ENCODE data around the gene USP13. TPM values are rescaled to one million over a fixed set of nuclear protein-coding genes. Genes with fewer than 3 reads are reported as not detected.
A peak's percentile ranks its signal among the peaks of the same experiment; 100 is the strongest.

The USP13 gene
- total and polyA plus RNA-seq, 2 of the 4 experiments (the other 2 are of a cell fraction) = 9.2 to 18.1 TPM

DNA sequence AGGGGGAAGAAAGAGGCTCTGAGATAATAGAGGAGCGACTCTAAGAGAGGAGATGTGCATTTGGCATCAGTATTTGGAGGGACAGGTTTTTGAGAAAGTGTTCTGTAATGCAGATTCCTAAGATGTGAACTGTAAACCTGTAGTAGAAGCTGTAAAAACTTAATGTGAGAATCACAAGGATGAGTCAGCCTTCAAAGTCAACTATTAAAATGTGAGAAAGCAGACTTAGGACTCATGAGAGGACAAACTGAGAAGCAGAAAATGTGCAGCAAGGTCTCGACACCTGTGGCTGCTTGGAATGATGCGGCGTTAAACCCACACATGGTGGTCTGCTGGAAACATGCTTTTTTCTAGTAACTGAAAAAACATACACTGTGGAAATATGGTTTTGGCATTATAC lies 36.0 kb downstream of the USP13 start:
- Histone ChIP-seq H3K4ac (ENCODE audit: low read depth, low read length) (no peak overlapping the region), H2AK9ac (replicated peaks; ENCODE audit: low read depth, low read length, poor library complexity) (no peak overlapping the region), H3K9ac (ENCODE audit: low read depth, low read length) (no peak overlapping the region), H3K23ac (ENCODE audit: low read depth, low read length) (peak overlapping the region; percentile 52; the same call in 1 of the 2 replicates), H3K14ac (replicated peaks; ENCODE audit: low read depth, low read length) (no peak overlapping the region), H3K4me1 (ENCODE audit: control insufficient read depth, insufficient read depth, low read length) (peaks cover 4% of the 10 kb centered on the region), H4K8ac (ENCODE audit: low read depth in 2 of 2, low read length in 2 of 2) (no peak overlapping the region), H3K4me2 (ENCODE audit: low read depth, low read length) (no peak overlapping the region), H3K36me3 (ENCODE audit: control insufficient read depth, insufficient read depth, low read length) (peaks cover 4% of the 10 kb centered on the region), H2BK5ac (ENCODE audit: low read depth, low read length, poor library complexity, severe bottlenecking) (no peak overlapping the region), H2BK15ac (ENCODE audit: low read depth, low read length) (no peak overlapping the region), H4K20me1 (ENCODE audit: insufficient read depth, low read length) (no peaks in the 10 kb centered on the region), H2BK120ac (ENCODE audit: low read depth, low read length) (no peak overlapping the region), H3K18ac (ENCODE audit: low read depth, low read length) (no peak overlapping the region), H3K56ac (ENCODE audit: extremely low read depth, insufficient read depth, low read length) (no peak overlapping the region), H3K9me3 (ENCODE audit: control insufficient read depth, insufficient read depth, low read length) (no peaks in the 10 kb centered on the region), H2BK20ac (ENCODE audit: low read depth, low read length) (no peak overlapping the region), H3K79me1 (ENCODE audit: low read depth in 1 of 2, low read length in 2 of 2) (peaks cover 40 to 65% of the 10 kb centered on the region in 2 experiments), H3K27me3 (ENCODE audit: control insufficient read depth, insufficient read depth, low read length) (no peaks in the 10 kb centered on the region), H3K9me1 (ENCODE audit: insufficient read depth, low read length) (peaks cover 5% of the 10 kb centered on the region), H3K4me3 (ENCODE audit: insufficient read depth, low read depth, low read length) (no peak overlapping the region), H4K5ac (ENCODE audit: low read depth, low read length) (no peak overlapping the region), H4K91ac (ENCODE audit: insufficient read depth, low read depth, low read length) (no peak overlapping the region), H3K27ac (ENCODE audit: insufficient read depth, low read length) (no peak overlapping the region), H2AFZ (replicated peaks; ENCODE audit: low read length, poor library complexity) (no peak overlapping the region), H2AK5ac (ENCODE audit: low read depth, low read length) (no peak overlapping the region)
- ChIA-PET POLR2A (ENCODE audit: unreplicated experiment) (no interaction called here), CTCF (interaction anchor here (0.8 kb wide), 1 partner anchor 8 kb away, joined by 3 read pairs; no protein-coding TSS in a partner anchor)
- DNase-seq (peak; percentile 58), ATAC-seq (ENCODE audit: low read depth) (peak; percentile 69)
- intact Hi-C loops (cut with micrococcal nuclease) (no loop called here), in situ Hi-C loops (cut with MboI; ENCODE audit: low sequenced_read_pairs) (no loop called here), dilution Hi-C loops (cut with HindIII; ENCODE audit: low sequenced_read_pairs, unreplicated experiment) (no loop called here)
- BruUV-seq (replicated peaks) = no TSS peak
- no peak for TF ChIP-seq RFX5 (IDR thresholded peaks at IDR 0.05; ENCODE audit: low read depth, low read length)
- TF ChIP-seq POLR2A (IDR thresholded peaks at IDR 0.05; ENCODE audit: low read depth, low read length) = no peak
- no peak for TF ChIP-seq MAFK (IDR thresholded peaks at IDR 0.05; ENCODE audit: low read depth, low read length)
- TF ChIP-seq FOS (IDR thresholded peaks at IDR 0.05; ENCODE audit: low read depth, low read length) = no peak
- no peak for TF ChIP-seq RAD21 (IDR thresholded peaks at IDR 0.05; ENCODE audit: low read length)
- no peak for TF ChIP-seq CEBPB (IDR thresholded peaks at IDR 0.05; ENCODE audit: low read depth, low read length)
- no peak for TF ChIP-seq CHD1 (IDR thresholded peaks at IDR 0.05; ENCODE audit: low read depth, low read length)
- no peak for TF ChIP-seq MXI1 (IDR thresholded peaks at IDR 0.05; ENCODE audit: borderline replicate concordance, low read depth, low read length)
- TF ChIP-seq, protein P1, sequence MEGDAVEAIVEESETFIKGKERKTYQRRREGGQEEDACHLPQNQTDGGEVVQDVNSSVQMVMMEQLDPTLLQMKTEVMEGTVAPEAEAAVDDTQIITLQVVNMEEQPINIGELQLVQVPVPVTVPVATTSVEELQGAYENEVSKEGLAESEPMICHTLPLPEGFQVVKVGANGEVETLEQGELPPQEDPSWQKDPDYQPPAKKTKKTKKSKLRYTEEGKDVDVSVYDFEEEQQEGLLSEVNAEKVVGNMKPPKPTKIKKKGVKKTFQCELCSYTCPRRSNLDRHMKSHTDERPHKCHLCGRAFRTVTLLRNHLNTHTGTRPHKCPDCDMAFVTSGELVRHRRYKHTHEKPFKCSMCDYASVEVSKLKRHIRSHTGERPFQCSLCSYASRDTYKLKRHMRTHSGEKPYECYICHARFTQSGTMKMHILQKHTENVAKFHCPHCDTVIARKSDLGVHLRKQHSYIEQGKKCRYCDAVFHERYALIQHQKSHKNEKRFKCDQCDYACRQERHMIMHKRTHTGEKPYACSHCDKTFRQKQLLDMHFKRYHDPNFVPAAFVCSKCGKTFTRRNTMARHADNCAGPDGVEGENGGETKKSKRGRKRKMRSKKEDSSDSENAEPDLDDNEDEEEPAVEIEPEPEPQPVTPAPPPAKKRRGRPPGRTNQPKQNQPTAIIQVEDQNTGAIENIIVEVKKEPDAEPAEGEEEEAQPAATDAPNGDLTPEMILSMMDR (conservative IDR thresholded peaks at IDR 0.05; ENCODE audit: low read depth, low read length) = no peak
- TF ChIP-seq SMC3 (IDR thresholded peaks at IDR 0.05; ENCODE audit: low read depth, low read length) = no peak
- no peak for TF ChIP-seq NFE2L2 (IDR thresholded peaks at IDR 0.05; ENCODE audit: low read depth, low read length)
- TF ChIP-seq, protein P2, sequence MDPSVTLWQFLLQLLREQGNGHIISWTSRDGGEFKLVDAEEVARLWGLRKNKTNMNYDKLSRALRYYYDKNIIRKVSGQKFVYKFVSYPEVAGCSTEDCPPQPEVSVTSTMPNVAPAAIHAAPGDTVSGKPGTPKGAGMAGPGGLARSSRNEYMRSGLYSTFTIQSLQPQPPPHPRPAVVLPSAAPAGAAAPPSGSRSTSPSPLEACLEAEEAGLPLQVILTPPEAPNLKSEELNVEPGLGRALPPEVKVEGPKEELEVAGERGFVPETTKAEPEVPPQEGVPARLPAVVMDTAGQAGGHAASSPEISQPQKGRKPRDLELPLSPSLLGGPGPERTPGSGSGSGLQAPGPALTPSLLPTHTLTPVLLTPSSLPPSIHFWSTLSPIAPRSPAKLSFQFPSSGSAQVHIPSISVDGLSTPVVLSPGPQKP (IDR thresholded peaks at IDR 0.05; ENCODE audit: borderline replicate concordance, low read depth, low read length) = no peak
- TF ChIP-seq RCOR1 (IDR thresholded peaks at IDR 0.05; ENCODE audit: insufficient replicate concordance, low read length) = no peak
- TF ChIP-seq, protein P3, sequence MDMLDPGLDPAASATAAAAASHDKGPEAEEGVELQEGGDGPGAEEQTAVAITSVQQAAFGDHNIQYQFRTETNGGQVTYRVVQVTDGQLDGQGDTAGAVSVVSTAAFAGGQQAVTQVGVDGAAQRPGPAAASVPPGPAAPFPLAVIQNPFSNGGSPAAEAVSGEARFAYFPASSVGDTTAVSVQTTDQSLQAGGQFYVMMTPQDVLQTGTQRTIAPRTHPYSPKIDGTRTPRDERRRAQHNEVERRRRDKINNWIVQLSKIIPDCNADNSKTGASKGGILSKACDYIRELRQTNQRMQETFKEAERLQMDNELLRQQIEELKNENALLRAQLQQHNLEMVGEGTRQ (IDR thresholded peaks at IDR 0.05; ENCODE audit: low read depth, low read length) = no peak
- TF ChIP-seq MAZ (IDR thresholded peaks at IDR 0.05; ENCODE audit: borderline replicate concordance, low read depth, low read length) = no peak
- no CpG with 5 or more reads among the region's 4 CpGs for WGBS, 2 experiments (ENCODE audit: extremely low coverage in 2 of 2, insufficient read length in 1 of 2)
